Fibroblast of the aortic adventitia (primary cell): Measurements from ENCODE around the gene OPN1MW. TPM values are rescaled to one million over a fixed set of nuclear protein-coding genes. Genes with fewer than 3 reads are reported as not detected.
"Not testable (repeated sequence)": the region's sequence is repeated elsewhere in the genome, so short reads cannot be mapped to it uniquely, and the experiment has no call there.

Experiments
- DNase-seq: peaks from one replicate; pipeline ENCODE4 v3.0.0-alpha.2; 2010; ENCODE audit warnings: low read depth
- H3K4me3 ChIP-seq: 2 replicates; pipeline ENCODE4 v1.5.1; 2011; ENCODE audit warnings: low read depth, mild to moderate bottlenecking, control low read depth, low read length, moderate library complexity
- total RNA-seq: library from RNA; depleted of rRNA; stranded (reverse); fragments of >200 nt; gene quantifications from 2 replicates; pipeline ENCODE4 v1.2.3, GENCODE V29; 2012; ENCODE audit warnings: low replicate concordance

Gene OPN1MW
- total RNA-seq, 1 donor = not detected

DNA sequence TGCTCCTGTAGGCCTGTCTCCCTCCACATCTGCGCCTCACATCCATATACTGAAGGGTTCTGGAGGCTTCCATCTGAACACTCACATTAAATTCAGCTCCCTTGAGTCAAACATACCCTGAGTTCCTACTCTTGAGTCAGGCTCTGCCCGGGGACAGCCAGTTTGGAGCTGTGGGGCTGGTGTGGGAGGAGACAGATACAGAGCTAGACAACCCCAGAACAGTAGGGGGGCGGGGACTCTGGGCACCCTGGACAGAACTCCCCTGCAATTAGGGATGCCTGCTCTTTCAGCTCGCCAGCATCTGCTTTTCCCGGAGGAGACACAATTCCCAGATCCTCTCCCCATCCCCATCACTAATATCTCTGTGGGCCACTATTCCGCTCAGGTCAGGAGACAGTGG lies 42.9 kb downstream of the OPN1MW start:
- H3K4me3 ChIP-seq, DNase-seq: not testable (repeated sequence)

GRCh38 chrX:154226706-154227105 lies 44.3 kb downstream of the OPN1MW start:
- not testable (repeated sequence) for H3K4me3 ChIP-seq, DNase-seq

DNA sequence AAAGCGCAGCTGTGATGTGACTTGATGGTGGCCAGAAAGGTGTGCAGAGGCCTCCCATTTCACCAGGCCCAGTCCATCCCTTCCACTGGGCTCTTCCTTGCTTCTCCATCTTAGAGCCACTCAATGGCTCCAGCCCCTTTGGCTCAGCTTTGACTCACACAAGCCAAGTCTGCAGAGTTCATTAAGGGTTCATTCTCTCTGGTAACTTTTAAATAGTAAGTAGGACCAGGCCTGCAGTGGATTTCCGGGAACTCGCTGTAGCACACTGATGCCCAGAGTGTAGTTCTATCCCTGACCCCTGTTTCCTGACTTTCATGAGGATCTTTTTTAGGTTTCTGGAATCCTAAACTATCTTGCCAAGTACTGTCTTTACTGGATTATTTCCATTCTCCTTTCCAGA lies 49.0 kb downstream of the OPN1MW start:
- not testable (repeated sequence) for H3K4me3 ChIP-seq, DNase-seq

DNA sequence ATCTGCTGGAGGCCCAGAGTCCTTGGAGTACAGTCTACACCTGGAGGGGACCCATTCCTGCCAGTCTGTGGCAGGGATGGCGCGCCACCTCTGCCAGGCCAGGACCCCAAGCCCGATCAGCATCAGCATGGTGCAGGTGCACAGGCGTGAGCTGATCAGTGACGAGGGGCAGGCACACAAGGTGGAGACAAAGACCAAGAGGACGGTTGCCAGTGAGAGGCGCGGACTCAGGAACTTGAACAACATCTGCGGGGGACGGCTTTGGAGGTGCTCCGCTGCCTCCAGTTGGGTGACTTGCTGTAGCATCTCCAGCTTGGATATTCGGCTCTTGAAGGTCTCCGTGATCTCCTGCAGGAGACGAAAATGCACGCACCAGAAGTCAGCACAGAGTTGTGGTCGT lies 51.2 kb downstream of the OPN1MW start:
- not testable (repeated sequence) for DNase-seq, H3K4me3 ChIP-seq

GRCh38 chrX:154238939-154239559 lies 56.7 kb downstream of the OPN1MW start:
- H3K4me3 ChIP-seq, DNase-seq: not testable (repeated sequence)

GRCh38 chrX:154239982-154240503 lies 57.6 kb downstream of the OPN1MW start:
- not testable (repeated sequence) for DNase-seq, H3K4me3 ChIP-seq

Other genes starting within 250 kb of the OPN1MW start
- gene NAA10, start 247.6 kb upstream of the OPN1MW start, total RNA-seq = 25.8 and 84.7 TPM in 2 replicates
- 0.45 and 5.6 TPM in 2 replicates for gene RENBP, start 238.0 kb upstream of the OPN1MW start, total RNA-seq
- 16.4 and 34.5 TPM in 2 replicates for gene HCFC1, start 210.8 kb upstream of the OPN1MW start, total RNA-seq
- gene TMEM187, start 209.8 kb upstream of the OPN1MW start, total RNA-seq = 5.3 and 7.5 TPM in 2 replicates
- gene IRAK1, start 162.7 kb upstream of the OPN1MW start, total RNA-seq = 37.1 and 80.5 TPM in 2 replicates
- gene MECP2, start 84.9 kb upstream of the OPN1MW start, total RNA-seq = 21.6 and 27.4 TPM in 2 replicates
- gene OPN1LW, start 38.4 kb upstream of the OPN1MW start, total RNA-seq = not detected in 2 replicates
- not detected in 2 replicates for gene OPN1MW2, start 37.2 kb downstream of the OPN1MW start, total RNA-seq
- gene OPN1MW3, start 75.0 kb downstream of the OPN1MW start, total RNA-seq = not detected in 2 replicates
- not detected in 2 replicates for gene TEX28, start 112.5 kb downstream of the OPN1MW start, total RNA-seq
- gene TKTL1, start 113.2 kb downstream of the OPN1MW start, total RNA-seq = not detected in 2 replicates
- 549 and 1,365 TPM in 2 replicates for gene FLNA, start 192.0 kb downstream of the OPN1MW start, total RNA-seq
- gene EMD, start 196.7 kb downstream of the OPN1MW start, total RNA-seq = 9.6 and 29.9 TPM in 2 replicates
- gene RPL10, start 215.8 kb downstream of the OPN1MW start, total RNA-seq = 1,297 and 3,230 TPM in 2 replicates
- gene DNASE1L1, start 226.7 kb downstream of the OPN1MW start, total RNA-seq = 15.8 and 31.0 TPM in 2 replicates
- 18.0 and 30.9 TPM in 2 replicates for gene TAFAZZIN, start 228.9 kb downstream of the OPN1MW start, total RNA-seq
- 33.2 and 36.1 TPM in 2 replicates for gene ATP6AP1, start 246.1 kb downstream of the OPN1MW start, total RNA-seq